Measurements from ENCODE around the gene GMIP. TPM values are rescaled to one million over a fixed set of nuclear protein-coding genes. Genes with fewer than 3 reads are reported as not detected.
"Not testable (repeated sequence)": the region's sequence is repeated elsewhere in the genome, so short reads cannot be mapped to it uniquely, and the experiment has no call there.

The GMIP gene
- total RNA-seq, 5 donors from 2014 or later (not counting 1 experiment from before 2014, with no cell fraction given): 99.5 to 148 (median 133) TPM

DNA sequence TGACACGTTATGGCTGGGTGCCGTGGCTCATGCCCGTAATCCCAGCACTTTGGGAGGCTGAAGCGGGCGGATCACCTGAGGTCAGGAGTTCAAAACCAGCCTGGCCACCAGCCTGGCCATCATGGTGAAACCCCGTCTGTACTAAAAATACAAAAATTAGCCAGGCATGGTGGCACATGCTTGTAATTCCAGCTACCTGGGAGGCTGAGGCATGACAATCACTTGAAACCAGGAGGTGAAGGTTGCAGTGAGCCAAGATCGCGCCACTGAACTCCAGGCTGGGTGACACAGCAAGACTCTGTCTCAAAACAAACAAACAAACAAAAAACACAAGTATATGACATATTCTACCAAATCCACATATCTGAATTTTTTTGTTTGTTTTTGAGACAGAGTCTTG is 36.8 kb downstream of the GMIP start:
- H3K27me3 ChIP-seq (replicated peaks in 1 of 2; ENCODE audit: control insufficient read depth in 2 of 2, extremely low read depth in 1 of 2, insufficient read depth in 2 of 2, low read length in 1 of 2); H3K27me3 Mint-ChIP-seq; H3K9me3 ChIP-seq; H3K9me3 Mint-ChIP-seq; DNase-seq; H3K4me3 ChIP-seq (ENCODE audit: control insufficient read depth in 1 of 2, extremely low read depth in 1 of 2, low read length in 1 of 2); ATAC-seq (replicated peaks in 1 of 4): not testable (repeated sequence)
- POLR2A ChIA-PET: interaction anchor here in 1 of 2 donors (1.2 kb wide), 1 partner anchor 12 kb away, joined by 3 read pairs; the partner anchor contains the start of gene PBX4
- H3K4me1 ChIP-seq (ENCODE audit: control insufficient read depth in 1 of 2, extremely low read depth in 1 of 2, insufficient read depth in 2 of 2, low read length in 2 of 2): peaks cover 29 to 51% of the 10 kb centered on the region in 2 experiments
- WGBS (ENCODE audit: insufficient coverage): 97% methylated on average over 5 of the region's 8 CpGs
- H3K27ac Mint-ChIP-seq: peak overlapping the region; percentile 96 to 97
- H3K36me3 Mint-ChIP-seq: peaks cover 22% of the 10 kb centered on the region
- peak overlapping the region in 2 of 3 donors; percentile 47 to 55 for H3K4me3 Mint-ChIP-seq
- H3K36me3 ChIP-seq (ENCODE audit: control insufficient read depth in 2 of 2, extremely low read depth in 1 of 2, insufficient read depth in 1 of 2, low read length in 1 of 2): peaks cover 0 to 11% of the 10 kb centered on the region in 2 donors
- H3K4me1 Mint-ChIP-seq: peaks cover 51 to 64% (median 61%) of the 10 kb centered on the region in 3 donors
- CTCF ChIA-PET: interaction anchor here in 1 of 2 donors (1.2 kb wide), 1 partner anchor 15 kb away, joined by 7 read pairs; no protein-coding TSS in a partner anchor
- H3K27ac ChIP-seq (ENCODE audit: low read length): peak overlapping the region; percentile 85

- Mint-ChIP-seq H3K27me3 (no peaks in the 10 kb centered on the region), H3K36me3 (peaks cover 26% of the 10 kb centered on the region), H3K9me3 (peaks cover 0 to 2% (median 0%) of the 10 kb centered on the region in 3 donors), H3K4me1 (peaks cover 57 to 69% (median 66%) of the 10 kb centered on the region in 3 donors), H3K27ac (peak overlapping the region; percentile 96 to 97), H3K4me3 (peak overlapping the region; percentile 47 to 57 (median 55))
- H3K4me1 ChIP-seq (ENCODE audit: control insufficient read depth in 1 of 2, extremely low read depth in 1 of 2, insufficient read depth in 2 of 2, low read length in 2 of 2): peaks cover 36 to 58% of the 10 kb centered on the region in 2 experiments
- H3K27me3 ChIP-seq (replicated peaks in 1 of 2; ENCODE audit: control insufficient read depth in 2 of 2, extremely low read depth in 1 of 2, insufficient read depth in 2 of 2, low read length in 1 of 2): no peaks in the 10 kb centered on the region
- ChIA-PET POLR2A (interaction anchor here in 1 of 2 donors (0.6 to 0.7 kb wide), 2 partner anchors 27 to 1407 kb away, joined by 3 to 10 read pairs; no protein-coding TSS in a partner anchor), CTCF (interaction anchor here in 1 of 2 donors (0.6 to 1.2 kb wide), 4 partner anchors 14 to 115 kb away, joined by 3 to 7 read pairs (median 4); no protein-coding TSS in a partner anchor)
- H3K36me3 ChIP-seq (ENCODE audit: control insufficient read depth in 2 of 2, extremely low read depth in 1 of 2, insufficient read depth in 1 of 2, low read length in 1 of 2): peaks cover 0 to 11% of the 10 kb centered on the region in 2 donors
- peak; percentile 85 to 90 (median 89) for ATAC-seq (replicated peaks in 1 of 4)
- WGBS (ENCODE audit: insufficient coverage): 0% methylated on average over 1 of the region's 1 CpG
- H3K27ac ChIP-seq (ENCODE audit: low read length): peak overlapping the region; percentile 85
- DNase-seq: peak in 34 of 35 experiments; percentile 25 to 77 (median 53)
- no peak overlapping the region for H3K4me3 ChIP-seq (ENCODE audit: control insufficient read depth in 1 of 2, extremely low read depth in 1 of 2, low read length in 1 of 2)
- no peaks in the 10 kb centered on the region for H3K9me3 ChIP-seq
These were observed 37.4 kb downstream of the GMIP start for GRCh38 chr19:19606021-19606420.

DNA sequence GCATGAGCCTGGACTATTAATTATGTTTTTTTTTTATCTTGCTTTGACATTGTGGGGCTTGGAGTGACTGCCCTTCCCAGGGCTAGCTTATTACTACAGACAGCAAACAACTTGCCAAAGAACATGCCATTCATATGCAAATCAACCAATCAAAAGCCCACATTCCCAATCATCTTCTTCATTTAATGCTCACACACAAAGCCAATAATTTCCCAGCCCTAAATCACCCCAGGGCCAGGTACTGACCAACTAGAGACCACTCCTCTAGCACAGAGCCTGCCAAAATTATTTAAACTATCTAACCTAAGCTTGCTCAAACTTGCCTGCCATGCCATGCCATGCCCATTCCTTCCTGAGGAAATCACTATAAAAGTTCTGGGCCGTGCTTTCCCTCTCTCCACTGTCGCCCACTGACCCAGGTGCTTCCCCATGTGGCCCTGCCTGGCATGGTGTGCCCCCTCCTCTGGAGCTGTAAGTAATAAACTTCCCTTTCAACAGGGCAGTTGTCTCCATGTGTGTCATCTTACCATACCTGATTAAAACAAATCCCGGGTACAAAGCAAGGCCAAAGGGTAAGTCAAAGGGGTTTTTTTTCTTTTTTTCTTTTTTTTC is 40.6 kb downstream of the GMIP start:
- Mint-ChIP-seq H3K4me1 (peaks cover 65 to 75% (median 71%) of the 10 kb centered on the region in 3 donors), H3K27me3 (no peaks in the 10 kb centered on the region), H3K27ac (peak overlapping the region; percentile 93), H3K4me3 (peak overlapping the region in 2 of 3 donors; percentile 46 to 71), H3K36me3 (peaks cover 13% of the 10 kb centered on the region), H3K9me3 (peaks cover 0 to 4% (median 0%) of the 10 kb centered on the region in 3 donors)
- no peak for DNase-seq
- ATAC-seq (replicated peaks in 1 of 4): no peak
- Histone ChIP-seq H3K27ac (ENCODE audit: low read length) (peak overlapping the region; percentile 69), H3K36me3 (ENCODE audit: control insufficient read depth in 2 of 2, extremely low read depth in 1 of 2, insufficient read depth in 1 of 2, low read length in 1 of 2) (peaks cover 0 to under 1% of the 10 kb centered on the region in 2 donors), H3K27me3 (replicated peaks in 1 of 2; ENCODE audit: control insufficient read depth in 2 of 2, extremely low read depth in 1 of 2, insufficient read depth in 2 of 2, low read length in 1 of 2) (no peaks in the 10 kb centered on the region), H3K4me1 (ENCODE audit: control insufficient read depth in 1 of 2, extremely low read depth in 1 of 2, insufficient read depth in 2 of 2, low read length in 2 of 2) (peaks cover 49 to 79% of the 10 kb centered on the region in 2 experiments), H3K4me3 (ENCODE audit: control insufficient read depth in 1 of 2, extremely low read depth in 1 of 2, low read length in 1 of 2) (peak overlapping the region in 1 of 2 donors; percentile 40), H3K9me3 (no peaks in the 10 kb centered on the region)
- ChIA-PET CTCF (interaction anchor here (0.6 to 1.1 kb wide), 4 partner anchors 8 to 418 kb away, joined by 3 to 5 read pairs (median 4); no protein-coding TSS in a partner anchor), POLR2A (interaction anchor here (0.6 to 0.8 kb wide), 4 partner anchors 15 to 822 kb away, joined by 3 to 4 read pairs (median 3); partner anchors contain the start of gene PBX4 (in 1 of the 2))
- no CpG with 5 or more reads among the region's 3 CpGs for WGBS (ENCODE audit: insufficient coverage)

DNA sequence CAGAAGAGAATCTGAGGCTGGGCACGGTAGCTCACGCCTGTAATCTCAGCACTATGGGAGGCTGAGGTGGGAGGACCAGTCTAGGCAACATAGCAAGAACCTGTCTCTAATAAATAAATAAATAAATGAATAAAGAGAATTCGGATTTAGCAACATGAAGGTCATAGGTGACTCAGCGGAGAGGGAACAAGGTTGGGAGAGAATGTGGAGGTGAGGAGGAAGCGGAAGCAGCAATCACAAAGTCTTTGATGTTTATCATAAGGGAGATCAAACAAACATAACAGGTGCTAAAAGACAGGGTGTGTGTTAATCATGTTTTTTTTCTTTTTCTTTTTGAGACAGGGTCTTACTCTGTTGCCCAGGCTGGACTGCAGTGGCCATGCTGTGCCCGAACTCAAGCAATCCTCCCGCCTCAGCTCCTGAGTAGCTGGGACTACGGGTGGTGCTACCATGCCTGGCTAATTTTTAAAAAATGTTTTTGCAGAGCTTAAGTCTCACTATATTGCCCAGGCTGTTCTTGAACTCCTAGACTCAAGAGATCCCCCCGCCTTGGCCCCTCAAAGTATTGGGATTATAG is 41.2 kb downstream of the GMIP start:
- peaks cover 71 to 76% (median 73%) of the 10 kb centered on the region in 3 donors for H3K4me1 Mint-ChIP-seq
- H3K27me3 Mint-ChIP-seq: no peaks in the 10 kb centered on the region
- H3K27ac Mint-ChIP-seq: peak overlapping the region; percentile 93
- Histone ChIP-seq H3K36me3 (ENCODE audit: control insufficient read depth in 2 of 2, extremely low read depth in 1 of 2, insufficient read depth in 1 of 2, low read length in 1 of 2) (no peaks in the 10 kb centered on the region), H3K27ac (ENCODE audit: low read length) (peak overlapping the region; percentile 69), H3K4me3 (ENCODE audit: control insufficient read depth in 1 of 2, extremely low read depth in 1 of 2, low read length in 1 of 2) (peak overlapping the region in 1 of 2 donors; percentile 40), H3K9me3 (no peaks in the 10 kb centered on the region), H3K4me1 (ENCODE audit: control insufficient read depth in 1 of 2, extremely low read depth in 1 of 2, insufficient read depth in 2 of 2, low read length in 2 of 2) (peaks cover 55 to 85% of the 10 kb centered on the region in 2 experiments), H3K27me3 (replicated peaks in 1 of 2; ENCODE audit: control insufficient read depth in 2 of 2, extremely low read depth in 1 of 2, insufficient read depth in 2 of 2, low read length in 1 of 2) (no peaks in the 10 kb centered on the region)
- DNase-seq (peak in 23 of 35 experiments; percentile 12 to 79 (median 29)), ATAC-seq (replicated peaks in 1 of 4) (peak; percentile 5 to 43 (median 26))
- CTCF ChIA-PET: interaction anchor here (0.7 to 1.1 kb wide), 3 partner anchors 9 to 18 kb away, joined by 3 to 4 read pairs (median 4); no protein-coding TSS in a partner anchor
- H3K4me3 Mint-ChIP-seq: peak overlapping the region; percentile 17 to 71 (median 46)
- POLR2A ChIA-PET: interaction anchor here (0.6 to 0.8 kb wide), 4 partner anchors 16 to 823 kb away, joined by 3 to 4 read pairs (median 3); partner anchors contain the start of genes COPE (in 1 of the 2), DDX49 (in 1 of the 2) and PBX4 (in 1 of the 2)
- H3K9me3 Mint-ChIP-seq: peaks cover 0 to 4% (median 0%) of the 10 kb centered on the region in 3 donors
- 30% methylated on average over 2 of the region's 9 CpGs for WGBS (ENCODE audit: insufficient coverage)
- H3K36me3 Mint-ChIP-seq: peaks cover 15% of the 10 kb centered on the region

- no CpG with 5 or more reads among the region's 1 CpG for WGBS (ENCODE audit: insufficient coverage)
- Histone ChIP-seq H3K27me3 (replicated peaks in 1 of 2; ENCODE audit: control insufficient read depth in 2 of 2, extremely low read depth in 1 of 2, insufficient read depth in 2 of 2, low read length in 1 of 2) (no peaks in the 10 kb centered on the region), H3K9me3 (no peaks in the 10 kb centered on the region), H3K4me1 (ENCODE audit: control insufficient read depth in 1 of 2, extremely low read depth in 1 of 2, insufficient read depth in 2 of 2, low read length in 2 of 2) (peaks cover 49 to 82% of the 10 kb centered on the region in 2 experiments), H3K27ac (ENCODE audit: low read length) (peak overlapping the region; percentile 69), H3K36me3 (ENCODE audit: control insufficient read depth in 2 of 2, extremely low read depth in 1 of 2, insufficient read depth in 1 of 2, low read length in 1 of 2) (no peaks in the 10 kb centered on the region), H3K4me3 (ENCODE audit: control insufficient read depth in 1 of 2, extremely low read depth in 1 of 2, low read length in 1 of 2) (no peak overlapping the region)
- peak overlapping the region; percentile 93 for H3K27ac Mint-ChIP-seq
- CTCF ChIA-PET: interaction anchor here (0.7 to 1.0 kb wide), 2 partner anchors 13 to 14 kb away, joined by 3 to 8 read pairs; no protein-coding TSS in a partner anchor
- H3K36me3 Mint-ChIP-seq: peaks cover 13% of the 10 kb centered on the region
- peak overlapping the region in 1 of 3 donors; percentile 71 for H3K4me3 Mint-ChIP-seq
- POLR2A ChIA-PET: interaction anchor here (0.6 to 0.7 kb wide), 2 partner anchors 9 to 211 kb away, joined by 4 to 5 read pairs; no protein-coding TSS in a partner anchor
- no peaks in the 10 kb centered on the region for H3K27me3 Mint-ChIP-seq
- DNase-seq (peak in 1 of 35 experiments; percentile 52), ATAC-seq (replicated peaks in 1 of 4) (no peak)
- peaks cover 65 to 75% (median 66%) of the 10 kb centered on the region in 3 donors for H3K4me1 Mint-ChIP-seq
- H3K9me3 Mint-ChIP-seq: peaks cover 0 to 4% (median 0%) of the 10 kb centered on the region in 3 donors
These were observed 42.6 kb downstream of the GMIP start for GRCh38 chr19:19600793-19601330.
